HEK293T (cell line): ENCODE results near the gene PARD6A.

Experiments
- BHLHE40 ChIP-seq: fragments of 450-650 bp; IDR thresholded peaks from 2 replicates; pipeline ENCODE4 v1.6.1; 2016; ENCODE audit warnings: mild to moderate bottlenecking, moderate library complexity, borderline replicate concordance
- FOXK2 ChIP-seq: fragments of 450-650 bp; IDR thresholded peaks from 2 replicates; pipeline ENCODE4 v1.6.1; 2016; ENCODE audit warnings: mild to moderate bottlenecking
- LEF1 ChIP-seq: fragments of 450-650 bp; IDR thresholded peaks from 2 replicates; pipeline ENCODE4 v1.6.1; 2017; ENCODE audit warnings: mild to moderate bottlenecking, borderline replicate concordance
- NFRKB ChIP-seq: fragments of 450-650 bp; IDR thresholded peaks from 2 replicates; pipeline ENCODE4 v1.6.1; 2016; ENCODE audit warnings: mild to moderate bottlenecking, moderate library complexity
- SP1 ChIP-seq: fragments of 450-650 bp; IDR thresholded peaks from 2 replicates; pipeline ENCODE4 v1.6.1; 2017
- SUZ12 ChIP-seq: fragments of 450-650 bp; IDR thresholded peaks from 2 replicates; pipeline ENCODE4 v1.6.1; 2016; ENCODE audit warnings: mild to moderate bottlenecking
- ZNF384 ChIP-seq: fragments of 450-650 bp; IDR thresholded peaks from 2 replicates; pipeline ENCODE4 v1.6.1; 2016

DNA sequence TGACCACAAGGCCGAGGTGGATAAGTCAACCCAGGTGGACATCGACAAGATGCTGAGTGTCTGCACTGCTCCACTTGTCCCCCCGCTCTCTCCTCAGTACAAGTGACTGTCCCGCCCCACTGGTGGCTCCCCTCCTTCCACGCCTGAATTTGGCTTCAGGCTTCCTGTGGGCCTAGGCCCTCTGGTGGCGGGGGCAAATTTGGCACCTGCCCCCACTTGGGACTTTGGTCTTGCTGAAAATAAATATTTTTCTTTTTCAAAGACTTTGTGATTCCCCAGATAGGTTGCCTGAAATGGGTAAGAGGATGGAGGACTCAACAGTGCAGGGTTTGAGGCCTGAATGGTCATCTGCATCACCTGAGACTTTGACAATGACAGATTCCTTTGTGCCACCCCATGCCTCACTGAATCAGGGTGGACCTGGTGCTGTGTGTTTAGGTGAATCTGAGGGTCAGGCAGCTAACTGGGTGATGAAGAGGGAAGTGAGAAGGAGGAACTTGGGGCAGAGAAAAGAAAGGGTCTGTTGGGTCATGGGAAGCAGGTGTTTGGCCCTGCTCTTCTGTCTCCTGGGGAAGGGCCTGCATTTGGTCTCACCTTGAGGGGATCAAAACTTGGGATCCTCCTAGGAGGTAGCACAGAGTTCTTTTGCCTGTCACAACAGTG lies 7.9 kb downstream of the PARD6A start:
- TF ChIP-seq BHLHE40 (no peak), ZNF384 (no peak), SP1 (no peak), FOXK2 (no peak), LEF1 (no peak), SUZ12 (no peak), NFRKB (no peak)
